ENCODE data around the gene STK11.
A peak's percentile ranks its signal among the peaks of the same experiment; 100 is the strongest.

The STK11 gene

GRCh38 chr19:1255186-1256161 lies 49.9 kb downstream of the STK11 start:
- H3K27me3 ChIP-seq (ENCODE audit: control insufficient read depth in 5 of 5, insufficient read depth in 4 of 5, low read length in 5 of 5), result peaks cover 0 to 6% (median 0%) of the 10 kb centered on the region in 5 donors
- H3K4me3 ChIP-seq (ENCODE audit: low read depth in 1 of 5, low read length in 5 of 5), result no peak overlapping the region
- peaks cover 0 to 2% (median 0%) of the 10 kb centered on the region in 5 donors for H3K9me3 ChIP-seq (ENCODE audit: control insufficient read depth in 5 of 5, low read length in 5 of 5)
- peak overlapping the region in 1 of 5 donors; percentile 30 for H3K9ac ChIP-seq (ENCODE audit: low read length in 5 of 5)
- H3K27ac ChIP-seq (ENCODE audit: low read depth, low read length), result peak overlapping the region; percentile 97
- peaks cover 9 to 81% (median 70%) of the 10 kb centered on the region in 5 donors for H3K4me1 ChIP-seq (ENCODE audit: control insufficient read depth in 5 of 5, insufficient read depth in 5 of 5, low read length in 5 of 5)
- peaks cover 0 to 53% (median 40%) of the 10 kb centered on the region in 5 donors for H3K36me3 ChIP-seq (ENCODE audit: control insufficient read depth in 5 of 5, insufficient read depth in 5 of 5, low read length in 5 of 5)

- Histone ChIP-seq H3K4me3 (ENCODE audit: low read depth in 1 of 5, low read length in 5 of 5) (no peak overlapping the region), H3K36me3 (ENCODE audit: control insufficient read depth in 5 of 5, insufficient read depth in 5 of 5, low read length in 5 of 5) (peaks cover 0 to 46% (median 35%) of the 10 kb centered on the region in 5 donors), H3K4me1 (ENCODE audit: control insufficient read depth in 5 of 5, insufficient read depth in 5 of 5, low read length in 5 of 5) (peaks cover 8 to 85% (median 73%) of the 10 kb centered on the region in 5 donors), H3K9me3 (ENCODE audit: control insufficient read depth in 5 of 5, low read length in 5 of 5) (peaks cover 0 to 2% (median 0%) of the 10 kb centered on the region in 5 donors), H3K27me3 (ENCODE audit: control insufficient read depth in 5 of 5, insufficient read depth in 4 of 5, low read length in 5 of 5) (peaks cover 0 to 6% (median 0%) of the 10 kb centered on the region in 5 donors), H3K27ac (ENCODE audit: low read depth, low read length) (peak overlapping the region; percentile 10), H3K9ac (ENCODE audit: low read length in 5 of 5) (no peak overlapping the region)
Observed at GRCh38 chr19:1256646-1257474, 51.3 kb downstream of the STK11 start.

GRCh38 chr19:1257475-1258162 lies 52.0 kb downstream of the STK11 start:
- Histone ChIP-seq H3K9me3 (ENCODE audit: control insufficient read depth in 5 of 5, low read length in 5 of 5) (peaks cover 0 to 2% (median 0%) of the 10 kb centered on the region in 5 donors), H3K36me3 (ENCODE audit: control insufficient read depth in 5 of 5, insufficient read depth in 5 of 5, low read length in 5 of 5) (peaks cover 0 to 45% (median 34%) of the 10 kb centered on the region in 5 donors), H3K4me3 (ENCODE audit: low read depth in 1 of 5, low read length in 5 of 5) (no peak overlapping the region), H3K4me1 (ENCODE audit: control insufficient read depth in 5 of 5, insufficient read depth in 5 of 5, low read length in 5 of 5) (peaks cover 10 to 89% (median 79%) of the 10 kb centered on the region in 5 donors), H3K27ac (ENCODE audit: low read depth, low read length) (peak overlapping the region; percentile 90), H3K9ac (ENCODE audit: low read length in 5 of 5) (no peak overlapping the region), H3K27me3 (ENCODE audit: control insufficient read depth in 5 of 5, insufficient read depth in 4 of 5, low read length in 5 of 5) (peaks cover 0 to 6% (median 0%) of the 10 kb centered on the region in 5 donors)

- Histone ChIP-seq H3K36me3 (ENCODE audit: control insufficient read depth in 5 of 5, insufficient read depth in 5 of 5, low read length in 5 of 5) (peaks cover 0 to 45% (median 34%) of the 10 kb centered on the region in 5 donors), H3K4me1 (ENCODE audit: control insufficient read depth in 5 of 5, insufficient read depth in 5 of 5, low read length in 5 of 5) (peaks cover 10 to 91% (median 82%) of the 10 kb centered on the region in 5 donors), H3K9me3 (ENCODE audit: control insufficient read depth in 5 of 5, low read length in 5 of 5) (peaks cover 0 to 2% (median 0%) of the 10 kb centered on the region in 5 donors), H3K27me3 (ENCODE audit: control insufficient read depth in 5 of 5, insufficient read depth in 4 of 5, low read length in 5 of 5) (peaks cover 0 to 6% (median 0%) of the 10 kb centered on the region in 5 donors), H3K27ac (ENCODE audit: low read depth, low read length) (peak overlapping the region; percentile 90), H3K4me3 (ENCODE audit: low read depth in 1 of 5, low read length in 5 of 5) (peak overlapping the region in 1 of 5 donors; percentile 16), H3K9ac (ENCODE audit: low read length in 5 of 5) (peak overlapping the region in 1 of 5 donors; percentile 28)
Observed at GRCh38 chr19:1258163-1258492, 52.5 kb downstream of the STK11 start.

GRCh38 chr19:1258707-1259205 lies 53.2 kb downstream of the STK11 start:
- peaks cover 0 to 44% (median 34%) of the 10 kb centered on the region in 5 donors for H3K36me3 ChIP-seq (ENCODE audit: control insufficient read depth in 5 of 5, insufficient read depth in 5 of 5, low read length in 5 of 5)
- peak overlapping the region; percentile 90 for H3K27ac ChIP-seq (ENCODE audit: low read depth, low read length)
- H3K4me1 ChIP-seq (ENCODE audit: control insufficient read depth in 5 of 5, insufficient read depth in 5 of 5, low read length in 5 of 5), result peaks cover 10 to 86% (median 76%) of the 10 kb centered on the region in 5 donors
- H3K4me3 ChIP-seq (ENCODE audit: low read depth in 1 of 5, low read length in 5 of 5), result peak overlapping the region in 4 of 5 donors; percentile 36 to 81 (median 42)
- peaks cover 0 to 6% (median 0%) of the 10 kb centered on the region in 5 donors for H3K27me3 ChIP-seq (ENCODE audit: control insufficient read depth in 5 of 5, insufficient read depth in 4 of 5, low read length in 5 of 5)
- peak overlapping the region in 4 of 5 donors; percentile 24 to 97 (median 49) for H3K9ac ChIP-seq (ENCODE audit: low read length in 5 of 5)
- H3K9me3 ChIP-seq (ENCODE audit: control insufficient read depth in 5 of 5, low read length in 5 of 5), result peaks cover 0 to 2% (median 0%) of the 10 kb centered on the region in 5 donors

- H3K9me3 ChIP-seq (ENCODE audit: control insufficient read depth in 5 of 5, low read length in 5 of 5), result peaks cover 0 to 2% (median 0%) of the 10 kb centered on the region in 5 donors
- H3K36me3 ChIP-seq (ENCODE audit: control insufficient read depth in 5 of 5, insufficient read depth in 5 of 5, low read length in 5 of 5), result peaks cover 0 to 38% (median 29%) of the 10 kb centered on the region in 5 donors
- H3K9ac ChIP-seq (ENCODE audit: low read length in 5 of 5), result peak overlapping the region; percentile 24 to 97 (median 59)
- peak overlapping the region in 4 of 5 donors; percentile 36 to 81 (median 42) for H3K4me3 ChIP-seq (ENCODE audit: low read depth in 1 of 5, low read length in 5 of 5)
- H3K27me3 ChIP-seq (ENCODE audit: control insufficient read depth in 5 of 5, insufficient read depth in 4 of 5, low read length in 5 of 5), result peaks cover 0 to 6% (median 0%) of the 10 kb centered on the region in 5 donors
- peaks cover 10 to 80% (median 70%) of the 10 kb centered on the region in 5 donors for H3K4me1 ChIP-seq (ENCODE audit: control insufficient read depth in 5 of 5, insufficient read depth in 5 of 5, low read length in 5 of 5)
- peak overlapping the region; percentile 90 for H3K27ac ChIP-seq (ENCODE audit: low read depth, low read length)
Observed at GRCh38 chr19:1259206-1259875, 53.8 kb downstream of the STK11 start.

- Histone ChIP-seq H3K27ac (ENCODE audit: low read depth, low read length) (peak overlapping the region; percentile 90), H3K9me3 (ENCODE audit: control insufficient read depth in 5 of 5, low read length in 5 of 5) (peaks cover 0 to 2% (median 0%) of the 10 kb centered on the region in 5 donors), H3K9ac (ENCODE audit: low read length in 5 of 5) (peak overlapping the region in 4 of 5 donors; percentile 16 to 63 (median 47)), H3K4me1 (ENCODE audit: control insufficient read depth in 5 of 5, insufficient read depth in 5 of 5, low read length in 5 of 5) (peaks cover 12 to 76% (median 65%) of the 10 kb centered on the region in 5 donors), H3K4me3 (ENCODE audit: low read depth in 1 of 5, low read length in 5 of 5) (peak overlapping the region in 3 of 5 donors; percentile 11 to 81 (median 44)), H3K27me3 (ENCODE audit: control insufficient read depth in 5 of 5, insufficient read depth in 4 of 5, low read length in 5 of 5) (peaks cover 0 to 6% (median 0%) of the 10 kb centered on the region in 5 donors), H3K36me3 (ENCODE audit: control insufficient read depth in 5 of 5, insufficient read depth in 5 of 5, low read length in 5 of 5) (peaks cover 0 to 30% (median 22%) of the 10 kb centered on the region in 5 donors)
Observed at GRCh38 chr19:1259876-1260748, 54.5 kb downstream of the STK11 start.
